Measurements from ENCODE around the gene STK32C.
A peak's percentile ranks its signal among the peaks of the same experiment; 100 is the strongest.
"Not testable (repeated sequence)": the region's sequence is repeated elsewhere in the genome, so short reads cannot be mapped to it uniquely, and the experiment has no call there.

The STK32C gene

DNA sequence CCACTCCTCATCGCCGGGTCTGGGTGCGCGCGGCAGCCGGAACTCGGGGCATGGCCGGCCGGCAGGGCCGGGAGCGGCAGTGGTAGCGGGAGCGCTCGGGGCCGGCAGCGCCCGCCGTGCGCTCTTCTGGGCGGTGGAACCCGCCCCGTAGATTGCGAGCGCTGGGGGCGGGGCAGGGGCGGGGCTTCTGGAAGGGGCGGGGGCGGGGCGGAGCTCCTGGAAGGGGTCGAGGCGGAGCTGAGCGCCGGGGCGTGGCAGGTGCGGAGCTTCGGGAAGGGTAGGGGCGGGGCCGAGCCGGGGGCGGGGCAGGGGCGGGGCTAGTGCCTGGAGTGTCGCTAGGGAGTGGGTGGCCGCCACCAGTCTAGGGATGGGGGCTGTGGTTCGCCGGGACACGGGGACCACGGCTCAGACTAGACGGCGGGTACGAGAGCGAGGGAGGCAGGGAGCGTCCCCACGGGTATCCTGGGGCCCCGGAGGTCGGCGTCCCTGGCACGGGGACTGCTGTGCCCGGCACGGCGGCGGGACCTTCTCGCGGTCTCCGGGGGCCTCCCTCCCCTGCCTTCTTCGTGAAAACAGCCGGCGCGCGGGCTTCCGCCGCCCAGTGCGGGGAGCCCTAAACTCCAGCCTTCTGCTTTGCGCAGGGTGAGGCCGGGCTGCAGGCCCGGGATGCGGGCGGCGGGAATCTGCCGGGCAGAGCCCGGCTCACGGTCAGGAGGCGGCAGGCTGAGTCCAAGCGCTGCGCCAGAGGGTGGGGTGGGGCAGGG is at the start of gene STK32C:
TSS of gene STK32C (minus strand) at position 128 of the 764 bp plus-strand sequence. CDS start at position 11, 117 bp downstream.
- peak within 1 kb of the TSS; percentile 72 for H3K4me3 ChIP-seq (ENCODE audit: low read length)
- peak within 1 kb of the TSS; percentile 10; the same call in 1 of the 2 replicates for H3K9ac ChIP-seq (ENCODE audit: low read depth, low read length)
- no peak within 1 kb of the TSS for H3K27ac ChIP-seq (ENCODE audit: low read length)
- H3K36me3 ChIP-seq (ENCODE audit: insufficient read depth, low read depth, low read length): no peaks in the 10 kb centered on the region
- peaks cover 59% of the 10 kb centered on the region for H3K27me3 ChIP-seq (ENCODE audit: insufficient read depth, low read length)
- H3K4me1 ChIP-seq (ENCODE audit: insufficient read depth, low read length): no peaks in the 10 kb centered on the region; the same call in 1 of the 2 replicates
- H3K9me3 ChIP-seq (ENCODE audit: insufficient read depth, low read depth, low read length): peaks cover 7% of the 10 kb centered on the region; the same call in 1 of the 2 replicates

DNA sequence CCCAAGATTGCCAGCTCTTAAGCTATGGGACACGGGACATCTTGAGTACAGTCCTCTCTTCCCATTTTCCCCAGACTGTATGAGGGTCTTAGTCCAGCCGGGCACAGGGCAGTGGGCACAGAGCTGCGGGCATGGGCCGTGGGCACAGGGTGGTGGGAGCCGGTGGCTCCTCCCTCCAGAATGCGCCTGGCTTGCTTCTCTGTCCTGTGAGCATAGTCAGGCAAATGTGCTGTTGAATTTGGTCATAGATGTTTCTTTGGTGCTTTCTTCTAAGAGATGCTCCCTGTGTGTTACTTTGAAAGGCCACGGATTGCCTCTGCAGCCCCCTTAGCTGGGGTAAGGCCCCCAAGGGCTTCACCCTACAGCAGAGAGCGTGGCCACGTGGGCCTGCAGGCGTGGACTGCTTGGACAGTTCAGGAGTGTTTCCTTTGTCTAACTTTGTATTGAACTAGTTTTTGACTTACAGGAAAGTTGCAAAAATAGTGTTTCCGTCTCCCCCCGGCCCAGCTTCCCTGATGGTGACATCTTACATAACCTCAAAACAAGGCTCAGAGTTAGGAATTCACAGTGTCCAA is 49.0 kb upstream of the STK32C start:
- H3K4me1 ChIP-seq (ENCODE audit: insufficient read depth, low read length): no peaks in the 10 kb centered on the region
- H3K4me3 ChIP-seq (ENCODE audit: low read length): no peak overlapping the region
- no peak overlapping the region for H3K27ac ChIP-seq (ENCODE audit: low read length)
- no peaks in the 10 kb centered on the region for H3K27me3 ChIP-seq (ENCODE audit: insufficient read depth, low read length)
- no peaks in the 10 kb centered on the region for H3K9me3 ChIP-seq (ENCODE audit: insufficient read depth, low read depth, low read length)
- H3K36me3 ChIP-seq (ENCODE audit: insufficient read depth, low read depth, low read length): no peaks in the 10 kb centered on the region
- H3K9ac ChIP-seq (ENCODE audit: low read depth, low read length): no peak overlapping the region

DNA sequence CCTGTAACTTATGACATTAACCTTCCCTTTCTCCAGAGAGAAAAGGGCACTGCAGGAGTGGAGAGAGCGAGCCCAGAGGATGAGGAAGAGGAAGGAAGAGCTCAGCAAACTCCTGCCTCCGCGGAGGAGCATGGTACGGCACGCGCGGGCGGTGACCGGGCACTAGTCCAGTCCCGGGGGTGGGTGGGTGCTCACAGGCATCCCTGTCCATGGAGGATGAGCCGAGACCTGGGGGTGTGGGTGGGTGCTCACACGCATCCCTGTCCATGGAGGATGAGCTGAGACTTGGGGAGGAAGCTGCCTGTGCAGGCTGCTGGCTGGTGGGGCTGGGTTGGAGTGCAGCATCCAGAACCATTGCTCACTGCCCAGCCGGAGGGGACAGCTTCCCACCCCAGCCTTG is 48.0 kb upstream of the STK32C start:
- Histone ChIP-seq H3K36me3 (ENCODE audit: insufficient read depth, low read depth, low read length) (no peaks in the 10 kb centered on the region), H3K4me3 (ENCODE audit: low read length) (no peak overlapping the region), H3K27ac (ENCODE audit: low read length) (no peak overlapping the region), H3K9ac (ENCODE audit: low read depth, low read length) (no peak overlapping the region), H3K9me3 (ENCODE audit: insufficient read depth, low read depth, low read length) (no peaks in the 10 kb centered on the region), H3K4me1 (ENCODE audit: insufficient read depth, low read length) (no peaks in the 10 kb centered on the region), H3K27me3 (ENCODE audit: insufficient read depth, low read length) (no peaks in the 10 kb centered on the region)

DNA sequence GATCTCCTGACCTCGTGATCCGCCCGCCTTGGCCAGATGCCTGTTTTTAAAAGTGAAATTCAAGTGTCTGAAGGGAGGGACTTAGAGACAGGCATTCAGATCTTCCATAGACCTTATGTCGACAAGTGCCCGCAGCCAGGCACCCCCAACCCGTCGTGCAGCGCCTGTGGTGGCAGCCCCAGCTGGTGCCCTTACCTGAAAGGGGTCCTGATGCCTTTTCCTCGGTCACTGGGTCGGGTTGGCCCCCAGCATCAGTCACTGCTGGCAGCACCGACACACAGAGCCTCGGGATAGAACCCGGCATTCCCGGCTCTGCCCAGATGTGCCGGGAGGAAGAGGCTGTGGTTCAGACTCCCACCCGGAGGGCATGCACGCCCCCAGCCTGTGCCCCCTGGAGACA is 47.5 kb upstream of the STK32C start:
- Histone ChIP-seq H3K9me3 (ENCODE audit: insufficient read depth, low read depth, low read length) (no peaks in the 10 kb centered on the region), H3K9ac (ENCODE audit: low read depth, low read length) (no peak overlapping the region), H3K4me1 (ENCODE audit: insufficient read depth, low read length) (no peaks in the 10 kb centered on the region), H3K36me3 (ENCODE audit: insufficient read depth, low read depth, low read length) (no peaks in the 10 kb centered on the region), H3K27ac (ENCODE audit: low read length) (no peak overlapping the region), H3K27me3 (ENCODE audit: insufficient read depth, low read length) (no peaks in the 10 kb centered on the region), H3K4me3 (ENCODE audit: low read length) (no peak overlapping the region)

DNA sequence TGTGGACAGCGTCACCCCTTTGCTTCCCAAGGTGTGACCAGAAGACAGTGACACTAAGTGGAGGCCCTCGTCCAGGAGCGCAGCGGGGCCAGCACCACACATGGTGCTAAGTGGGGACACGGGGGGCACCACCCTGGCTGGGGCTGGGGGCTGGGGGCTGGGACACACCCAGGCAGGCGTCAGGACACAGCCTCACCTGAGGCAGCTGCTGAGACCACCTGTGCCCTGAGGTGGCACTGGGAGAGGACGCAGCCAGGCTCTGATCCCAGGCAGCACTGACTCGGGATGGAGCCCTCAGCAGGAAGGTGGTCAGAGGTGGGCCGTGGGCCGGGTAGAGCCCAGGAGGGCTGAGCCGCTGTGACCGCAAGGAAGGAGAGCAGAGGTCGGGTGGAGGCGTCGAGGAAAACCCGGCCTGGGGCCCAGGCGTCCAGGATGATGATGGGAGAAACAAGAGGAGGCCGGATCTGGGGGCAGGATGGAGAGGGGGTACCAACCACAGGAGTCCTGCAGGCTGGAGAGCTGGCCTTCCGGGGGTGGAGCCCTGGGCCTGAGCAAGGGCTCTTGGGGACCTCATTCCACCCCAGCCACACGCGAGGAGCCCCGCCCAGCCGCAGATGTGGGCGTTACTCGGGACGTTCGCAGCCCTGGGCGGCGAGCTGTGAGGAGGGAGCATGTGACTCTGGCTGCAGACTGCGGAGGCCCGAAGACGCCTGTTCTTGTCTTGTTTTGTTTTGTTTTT is 46.8 kb upstream of the STK32C start:
- H3K4me1 ChIP-seq (ENCODE audit: insufficient read depth, low read length): no peaks in the 10 kb centered on the region

DNA sequence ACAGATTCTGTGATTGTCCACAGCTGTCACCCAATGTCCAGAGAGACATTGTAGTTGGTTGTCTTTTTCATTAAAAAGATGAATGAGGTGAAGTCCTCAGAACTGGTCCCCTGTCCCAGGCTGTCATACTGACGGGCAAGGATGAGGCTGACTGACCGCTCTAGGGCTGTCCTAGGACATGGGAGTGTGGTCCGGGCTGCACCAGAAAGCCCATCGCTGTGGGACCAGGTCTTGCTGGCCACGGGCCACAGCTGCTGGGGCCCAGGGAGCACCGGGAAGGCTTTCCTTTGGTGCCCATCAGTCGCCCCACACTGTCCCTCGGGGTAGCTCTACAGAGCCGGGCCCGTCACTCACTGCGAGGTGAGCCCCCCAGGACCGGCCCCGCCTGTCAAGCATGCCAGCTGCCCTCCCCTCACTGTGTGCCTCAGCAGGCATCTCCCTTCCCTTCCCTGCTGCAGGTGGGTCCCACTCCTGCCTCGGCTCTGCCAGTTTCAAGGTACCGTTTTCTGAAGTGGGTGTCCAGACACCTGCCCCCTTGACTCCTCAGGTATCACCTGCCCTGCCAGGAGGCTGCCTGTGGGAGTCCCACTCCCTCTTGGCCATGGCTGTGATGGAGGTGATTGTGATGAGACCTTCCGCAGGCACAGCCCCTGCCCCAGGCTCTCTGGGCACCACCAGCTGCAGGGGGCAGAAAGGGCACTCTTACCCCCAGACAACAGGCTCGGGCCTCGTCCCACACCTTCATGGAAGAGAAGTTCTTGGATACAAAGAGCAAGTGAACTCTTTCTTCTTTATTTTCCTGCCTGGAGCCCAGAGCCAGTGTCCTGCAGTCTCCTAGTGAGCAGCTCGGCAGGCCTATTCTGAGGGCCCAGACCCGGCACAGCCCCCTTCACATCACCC is 46.0 kb upstream of the STK32C start:
- no peak overlapping the region for H3K27ac ChIP-seq (ENCODE audit: low read length)
- H3K9ac ChIP-seq (ENCODE audit: low read depth, low read length): no peak overlapping the region
- H3K9me3 ChIP-seq (ENCODE audit: insufficient read depth, low read depth, low read length): no peaks in the 10 kb centered on the region

More for the DNA sequence above, 46.8 kb upstream of the STK32C start:
- Histone ChIP-seq H3K27ac (ENCODE audit: low read length) (no peak overlapping the region), H3K4me3 (ENCODE audit: low read length) (no peak overlapping the region), H3K9me3 (ENCODE audit: insufficient read depth, low read depth, low read length) (no peaks in the 10 kb centered on the region), H3K36me3 (ENCODE audit: insufficient read depth, low read depth, low read length) (no peaks in the 10 kb centered on the region), H3K27me3 (ENCODE audit: insufficient read depth, low read length) (no peaks in the 10 kb centered on the region), H3K9ac (ENCODE audit: low read depth, low read length) (no peak overlapping the region)

DNA sequence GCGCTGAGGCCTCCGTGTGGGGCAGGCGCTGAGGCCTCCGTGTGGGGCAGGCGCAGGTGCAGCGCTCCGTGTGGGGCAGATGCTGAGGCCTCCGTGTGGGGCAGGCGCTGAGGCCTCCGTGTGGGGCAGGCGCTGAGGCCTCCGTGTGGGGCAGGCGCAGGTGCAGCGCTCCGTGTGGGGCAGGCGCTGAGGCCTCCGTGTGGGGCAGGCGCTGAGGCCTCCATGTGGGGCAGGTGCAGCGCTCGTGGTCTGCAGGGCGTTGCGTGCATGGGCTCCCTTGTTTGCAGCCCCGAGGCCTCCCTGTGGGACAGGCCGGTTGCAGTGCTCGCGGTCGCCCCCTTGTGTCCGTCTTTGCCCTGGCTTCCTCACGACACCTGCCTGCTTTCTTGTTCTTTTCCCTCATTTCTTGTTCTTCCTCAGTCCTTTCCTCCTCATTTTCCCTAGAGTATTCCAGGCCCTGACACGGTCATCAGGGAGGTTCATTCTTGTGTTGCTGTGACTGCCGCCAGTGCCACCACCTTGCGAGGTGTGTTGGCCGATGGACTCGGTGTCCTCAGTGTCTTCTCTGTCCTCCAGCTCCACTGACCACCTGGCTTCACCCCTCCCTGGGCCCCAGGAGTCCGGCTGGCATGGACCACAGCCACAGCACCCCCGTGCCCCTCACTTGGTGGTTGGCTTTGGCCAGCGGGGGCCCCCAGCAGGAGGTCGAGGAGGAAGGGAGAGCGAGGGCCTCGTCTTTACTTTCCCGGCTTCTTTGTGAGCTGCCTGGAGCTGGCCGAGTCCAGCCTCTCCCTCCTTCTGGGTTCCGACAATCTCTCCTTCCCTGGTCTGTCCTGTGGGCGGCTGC is 44.9 kb upstream of the STK32C start:
- H3K9me3 ChIP-seq (ENCODE audit: insufficient read depth, low read depth, low read length); H3K36me3 ChIP-seq (ENCODE audit: insufficient read depth, low read depth, low read length); H3K4me3 ChIP-seq (ENCODE audit: low read length); H3K4me1 ChIP-seq (ENCODE audit: insufficient read depth, low read length); H3K27me3 ChIP-seq (ENCODE audit: insufficient read depth, low read length); H3K9ac ChIP-seq (ENCODE audit: low read depth, low read length); H3K27ac ChIP-seq (ENCODE audit: low read length): not testable (repeated sequence)

More for the DNA sequence above, 46.0 kb upstream of the STK32C start:
- Histone ChIP-seq H3K4me3 (ENCODE audit: low read length) (no peak overlapping the region), H3K27me3 (ENCODE audit: insufficient read depth, low read length) (no peaks in the 10 kb centered on the region), H3K4me1 (ENCODE audit: insufficient read depth, low read length) (no peaks in the 10 kb centered on the region), H3K36me3 (ENCODE audit: insufficient read depth, low read depth, low read length) (no peaks in the 10 kb centered on the region)

DNA sequence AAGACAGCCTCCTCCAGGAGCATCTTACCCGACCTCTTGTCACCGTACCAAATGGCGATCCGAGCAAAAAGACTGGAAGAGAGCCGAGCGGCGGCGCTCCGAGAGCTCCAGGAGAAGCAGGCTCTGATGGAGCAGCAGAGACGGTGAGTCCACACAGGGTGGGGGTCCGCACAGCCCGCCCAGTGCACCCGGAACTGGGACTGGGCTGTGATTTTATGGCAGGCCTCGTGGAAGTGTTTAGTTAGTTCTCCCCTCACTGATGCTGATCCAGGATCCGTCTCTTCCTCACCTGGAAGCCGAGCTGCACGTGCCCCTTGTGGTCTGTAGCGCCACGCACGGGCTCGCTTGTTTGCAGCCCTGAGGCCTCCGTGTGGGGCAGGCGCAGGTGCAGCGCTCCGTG is 43.9 kb upstream of the STK32C start:
- Histone ChIP-seq H3K4me1 (ENCODE audit: insufficient read depth, low read length) (no peaks in the 10 kb centered on the region), H3K9ac (ENCODE audit: low read depth, low read length) (no peak overlapping the region), H3K4me3 (ENCODE audit: low read length) (no peak overlapping the region), H3K27ac (ENCODE audit: low read length) (no peak overlapping the region), H3K27me3 (ENCODE audit: insufficient read depth, low read length) (no peaks in the 10 kb centered on the region), H3K36me3 (ENCODE audit: insufficient read depth, low read depth, low read length) (no peaks in the 10 kb centered on the region), H3K9me3 (ENCODE audit: insufficient read depth, low read depth, low read length) (no peaks in the 10 kb centered on the region)

DNA sequence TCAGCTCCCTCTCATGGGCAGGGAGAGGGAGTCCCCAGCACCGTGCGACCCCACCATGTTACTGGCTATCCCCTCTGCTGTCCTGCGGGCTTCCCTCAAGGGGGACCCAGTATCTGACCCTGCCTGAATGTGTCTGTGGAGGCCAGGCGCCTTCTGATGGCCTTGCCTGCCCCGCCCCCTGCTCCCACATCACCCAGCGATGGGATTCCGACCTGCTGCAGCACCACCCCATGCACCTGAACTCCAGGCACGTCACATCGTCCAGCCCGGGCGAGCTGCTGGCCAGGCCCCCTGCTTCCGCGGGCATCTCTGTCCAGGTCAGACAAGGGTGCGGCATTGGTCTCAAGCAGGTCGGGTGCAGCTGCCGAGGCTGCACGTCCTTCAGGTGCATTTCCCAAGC is 43.2 kb upstream of the STK32C start:
- no peak overlapping the region for H3K4me3 ChIP-seq (ENCODE audit: low read length)
- no peaks in the 10 kb centered on the region for H3K9me3 ChIP-seq (ENCODE audit: insufficient read depth, low read depth, low read length)
- H3K27ac ChIP-seq (ENCODE audit: low read length): no peak overlapping the region
- no peaks in the 10 kb centered on the region for H3K4me1 ChIP-seq (ENCODE audit: insufficient read depth, low read length)
- H3K27me3 ChIP-seq (ENCODE audit: insufficient read depth, low read length): no peaks in the 10 kb centered on the region
- H3K9ac ChIP-seq (ENCODE audit: low read depth, low read length): no peak overlapping the region
- H3K36me3 ChIP-seq (ENCODE audit: insufficient read depth, low read depth, low read length): no peaks in the 10 kb centered on the region

DNA sequence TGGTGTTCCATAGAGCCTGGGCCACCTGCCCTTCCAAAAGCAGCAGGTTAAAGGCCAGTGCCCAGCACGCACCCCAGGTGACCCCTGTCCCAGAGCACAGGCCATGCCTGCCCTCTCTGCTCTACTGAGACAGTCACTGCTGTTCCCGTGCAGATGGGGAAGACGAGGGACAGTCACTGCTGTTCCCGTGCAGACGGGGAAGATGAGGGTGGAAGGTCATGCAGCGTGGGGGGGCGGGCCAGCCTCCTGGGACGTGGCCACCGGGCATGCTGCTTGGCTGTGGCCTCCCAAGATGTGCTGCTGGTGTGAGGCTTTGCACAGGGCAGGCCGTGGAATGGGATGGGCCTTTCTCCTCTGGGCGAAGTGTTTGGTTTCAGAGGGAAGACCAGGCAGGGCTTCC is 42.6 kb upstream of the STK32C start:
- H3K27ac ChIP-seq (ENCODE audit: low read length): no peak overlapping the region
- H3K4me1 ChIP-seq (ENCODE audit: insufficient read depth, low read length): no peaks in the 10 kb centered on the region
- H3K4me3 ChIP-seq (ENCODE audit: low read length): no peak overlapping the region

More for the DNA sequence above, 42.6 kb upstream of the STK32C start:
- Histone ChIP-seq H3K27me3 (ENCODE audit: insufficient read depth, low read length) (no peaks in the 10 kb centered on the region), H3K36me3 (ENCODE audit: insufficient read depth, low read depth, low read length) (no peaks in the 10 kb centered on the region), H3K9me3 (ENCODE audit: insufficient read depth, low read depth, low read length) (no peaks in the 10 kb centered on the region), H3K9ac (ENCODE audit: low read depth, low read length) (no peak overlapping the region)
